Camera-type eye (tissue), 1 donor: ENCODE results near the gene CERS4. TPM values are rescaled to one million over a fixed set of nuclear protein-coding genes. Genes with fewer than 3 reads are reported as not detected.

Experiments
- total RNA-seq: library from RNA; depleted of rRNA; stranded (reverse); fragments of >200 nt; gene quantifications from one replicate; pipeline ENCODE4 v1.2.3, GENCODE V29; 2014

Gene CERS4
- total RNA-seq: 76.6 TPM

DNA sequence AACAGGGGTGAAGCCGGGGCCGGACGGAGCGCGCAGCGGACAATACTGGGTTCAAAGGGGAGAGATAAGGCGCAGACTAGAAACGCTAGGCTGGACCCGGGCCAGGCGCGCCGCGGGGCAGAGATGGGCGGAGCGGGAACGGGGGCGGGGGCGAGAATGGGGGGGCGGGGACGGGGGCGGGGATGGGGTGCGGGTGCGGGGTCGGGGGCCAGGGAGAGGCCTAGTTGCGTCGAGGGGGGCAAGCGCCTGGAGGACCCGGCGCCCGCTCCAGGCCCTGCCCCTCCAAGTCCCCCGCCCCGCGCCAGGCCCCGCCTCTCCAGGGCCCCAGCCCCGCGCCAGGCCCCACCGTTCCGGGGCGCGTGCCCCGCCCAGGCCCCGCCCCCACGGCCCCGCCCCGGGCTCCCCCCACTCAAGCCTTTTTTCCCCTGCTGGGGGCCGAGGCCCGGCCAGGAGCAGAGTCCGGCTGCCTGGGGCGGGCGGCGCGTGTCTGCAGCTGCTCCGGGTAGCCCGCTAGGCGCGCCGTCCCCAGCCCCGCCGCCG lies at the start of gene CERS4:
Gene CERS4, plus strand, starts transcription at position 449 of the 540 bp plus-strand sequence. CDS start 41,707 bp downstream, outside the sequence.

DNA sequence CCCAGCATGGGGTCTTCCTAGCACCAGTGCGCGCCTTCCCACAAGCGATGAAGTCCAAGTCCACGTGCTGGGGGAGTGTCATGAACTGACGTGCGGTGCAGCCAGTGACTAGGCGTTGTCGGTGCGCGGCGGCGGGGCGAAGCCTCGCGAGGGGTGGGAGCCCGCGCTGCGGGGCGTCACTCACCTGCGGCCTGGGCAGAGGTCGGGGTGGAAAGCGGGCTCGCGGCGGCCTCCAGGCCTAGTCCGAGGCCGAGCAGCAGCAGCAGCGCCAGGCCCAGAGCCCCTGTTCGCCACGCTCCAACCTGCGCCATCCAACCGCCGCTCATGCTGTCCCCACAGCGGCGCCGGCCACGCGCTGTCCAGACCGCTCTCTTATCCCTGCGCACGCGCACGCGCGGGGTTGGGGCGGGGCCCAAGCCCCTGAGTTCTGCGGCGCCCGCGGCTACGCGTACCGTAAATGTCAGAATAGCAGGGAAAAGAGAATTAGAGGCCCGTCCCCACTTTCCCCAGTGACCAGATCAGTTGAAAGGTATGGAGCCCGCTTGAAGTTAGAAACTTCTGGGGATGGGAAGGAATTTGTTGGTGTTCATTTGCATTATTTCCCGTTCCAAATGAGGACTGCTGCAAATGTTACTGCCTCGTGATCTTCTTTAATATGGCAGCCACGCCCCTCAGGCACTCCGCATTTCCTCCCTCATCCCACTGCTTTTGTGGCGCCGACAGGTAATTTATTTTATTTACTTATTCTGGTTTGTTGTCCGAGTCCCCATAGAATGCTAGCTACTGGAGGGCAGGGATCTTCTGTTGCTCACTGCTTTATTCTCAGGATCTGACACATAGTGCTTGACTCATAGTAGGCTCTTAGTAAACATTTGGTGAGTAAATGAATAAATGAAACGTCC lies 99.0 kb downstream of the CERS4 start, which contains the start of gene CD320:
Gene CD320, minus strand, starts transcription at position 394 of the 902 bp plus-strand sequence. Its CDS starts 68 bp downstream, at position 326.

Other genes starting within 250 kb of the CERS4 start
- 68.1 TPM for gene ELAVL1, start 203.7 kb upstream of the CERS4 start, total RNA-seq
- not detected for gene CCL25, start 156.6 kb upstream of the CERS4 start, total RNA-seq
- gene FBN3, start 59.8 kb upstream of the CERS4 start, total RNA-seq: 9.1 TPM
- 34.3 TPM for gene CD320, start 99.0 kb downstream of the CERS4 start, total RNA-seq
- 11.7 TPM for gene NDUFA7, start 112.0 kb downstream of the CERS4 start, total RNA-seq
- 165 TPM for gene RPS28, start 112.1 kb downstream of the CERS4 start, total RNA-seq
- gene KANK3, start 133.9 kb downstream of the CERS4 start, total RNA-seq: 10.6 TPM
- 2.4 TPM for gene ANGPTL4, start 154.8 kb downstream of the CERS4 start, total RNA-seq
- gene RAB11B, start 181.0 kb downstream of the CERS4 start, total RNA-seq: 112 TPM
- 47.7 TPM for gene MARCHF2, start 203.9 kb downstream of the CERS4 start, total RNA-seq
- 130 TPM for gene HNRNPM, start 235.6 kb downstream of the CERS4 start, total RNA-seq